HG03280 (cell line): ENCODE results near the gene NEK8.
"Not testable (repeated sequence)": the region's sequence is repeated elsewhere in the genome, so short reads cannot be mapped to it uniquely, and the experiment has no call there.

ENCODE experiments used
- ATAC-seq: cut with Tn5 transposase; IDR thresholded peaks from one replicate; pipeline ENCODE4 v1.9.1; 2021; ENCODE audit warnings: mild to moderate bottlenecking, moderate library complexity; ENCODE audit not compliant: unreplicated experiment

Gene NEK8

DNA sequence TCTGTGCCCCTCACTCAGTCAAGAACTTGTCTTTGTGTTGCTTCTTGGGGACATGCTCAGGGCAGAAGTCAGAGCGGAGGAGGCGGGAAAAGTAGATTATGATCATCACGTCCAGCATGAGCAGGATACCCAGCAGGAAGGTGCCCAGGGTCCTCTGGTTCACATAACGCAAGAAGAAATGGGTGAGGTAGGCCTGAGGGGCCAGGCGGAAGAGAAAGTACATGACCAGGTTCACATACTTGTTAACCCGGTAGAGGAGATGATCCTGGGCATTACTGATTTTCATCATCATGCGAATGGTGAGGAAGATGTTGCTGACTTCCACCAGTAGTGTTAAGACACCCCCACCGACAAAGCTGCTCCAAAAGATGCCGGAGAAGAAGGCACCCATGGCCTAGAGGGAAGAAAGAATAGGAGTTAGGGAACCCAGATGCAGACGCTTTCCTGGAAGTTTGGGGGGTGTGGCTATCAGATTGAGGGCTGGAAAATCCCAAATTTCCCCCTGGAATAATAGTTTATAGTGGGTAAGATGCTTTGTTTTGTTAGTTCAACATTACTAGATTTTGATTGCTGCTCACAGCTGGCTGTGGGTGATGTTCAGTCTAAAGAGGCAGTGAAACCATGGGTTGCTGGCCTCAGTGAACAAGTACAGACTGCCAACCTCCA lies 4.0 kb upstream of the NEK8 start:
- no peak for ATAC-seq

DNA sequence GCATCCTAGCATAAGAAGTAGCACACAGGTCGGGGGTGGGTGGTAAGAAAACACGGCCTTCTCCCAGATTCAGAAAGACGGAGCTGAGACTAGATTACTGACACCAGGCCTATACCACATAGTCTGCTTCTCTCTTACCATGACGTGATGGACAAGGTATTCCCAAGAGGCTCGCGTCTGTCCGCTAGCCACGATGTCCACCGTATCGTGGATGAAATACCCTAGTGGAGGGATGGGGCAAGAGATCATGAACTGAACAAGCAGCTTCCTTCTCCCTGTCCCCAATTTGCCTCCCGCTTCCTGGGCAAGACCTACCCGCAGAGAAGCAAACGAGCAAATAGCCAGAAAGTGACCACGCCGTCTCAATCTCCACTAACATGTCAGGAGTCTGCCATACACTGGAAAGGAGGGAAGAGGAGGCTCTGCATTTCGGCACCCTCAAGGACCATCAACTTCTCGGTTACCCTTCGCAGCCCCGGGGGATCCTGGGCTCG lies 3.4 kb upstream of the NEK8 start:
- ATAC-seq, result no peak

DNA sequence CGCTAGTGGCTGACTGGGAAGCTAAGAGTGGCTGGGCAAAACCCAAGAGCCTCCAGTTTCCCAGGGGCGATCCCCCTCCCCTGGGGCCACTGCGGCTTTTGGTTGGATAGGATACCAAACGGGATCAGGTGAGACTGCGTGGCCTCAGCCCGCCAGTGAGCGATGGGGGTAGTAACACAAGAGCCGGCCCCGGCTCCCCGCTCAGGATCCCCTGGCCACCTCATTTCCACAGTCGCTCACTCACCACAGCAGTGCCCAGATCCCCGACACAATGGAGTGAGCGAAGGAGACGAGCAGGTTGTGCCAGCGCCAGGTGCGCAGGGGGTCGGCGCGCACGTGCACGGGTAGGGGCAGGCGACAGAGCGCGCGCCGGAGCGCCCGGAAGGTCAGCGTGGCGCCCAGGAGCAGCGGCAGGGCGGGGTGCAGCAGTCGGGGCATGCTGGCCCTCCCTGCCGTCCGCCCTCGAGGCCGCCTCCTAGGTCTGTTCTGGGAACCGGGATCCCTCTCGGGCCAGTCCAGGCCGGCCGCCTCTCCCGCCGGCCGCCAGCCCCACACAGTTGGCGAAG lies 2.8 kb upstream of the NEK8 start:
- ATAC-seq, result peak; percentile 2

- peak; percentile 17 for ATAC-seq
These were observed 2.4 kb upstream of the NEK8 start, which contains the start of gene TLCD1 for GRCh38 chr17:28726226-28726626. Gene TLCD1, minus strand, starts transcription at chr17:28726233. Its CDS starts 136 bp downstream, at chr17:28726097.

GRCh38 chr17:28726627-28727491 lies 1.7 kb upstream of the NEK8 start:
- peak; percentile 40 for ATAC-seq

DNA sequence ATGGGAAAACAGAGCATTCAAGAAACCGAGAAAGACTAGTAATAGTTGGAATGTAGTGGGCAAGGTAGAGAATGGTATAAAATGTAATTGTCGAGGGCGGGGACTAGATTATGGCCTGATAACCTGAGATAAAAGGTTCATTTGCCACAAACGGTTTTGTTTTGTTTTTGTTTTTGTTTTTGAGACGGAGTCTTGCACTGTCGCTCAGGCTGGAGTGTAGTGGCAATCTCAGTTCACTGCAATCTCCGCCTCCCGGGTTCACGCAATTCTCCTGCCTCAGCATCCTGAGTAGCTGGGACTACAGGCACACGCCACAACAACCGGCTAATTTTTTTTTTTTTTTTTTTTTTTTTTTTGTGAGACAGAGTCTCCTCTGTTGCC lies 1.4 kb downstream of the NEK8 start:
- no peak for ATAC-seq

- no peak for ATAC-seq
These were observed 4.8 kb downstream of the NEK8 start for GRCh38 chr17:28733346-28733745.

DNA sequence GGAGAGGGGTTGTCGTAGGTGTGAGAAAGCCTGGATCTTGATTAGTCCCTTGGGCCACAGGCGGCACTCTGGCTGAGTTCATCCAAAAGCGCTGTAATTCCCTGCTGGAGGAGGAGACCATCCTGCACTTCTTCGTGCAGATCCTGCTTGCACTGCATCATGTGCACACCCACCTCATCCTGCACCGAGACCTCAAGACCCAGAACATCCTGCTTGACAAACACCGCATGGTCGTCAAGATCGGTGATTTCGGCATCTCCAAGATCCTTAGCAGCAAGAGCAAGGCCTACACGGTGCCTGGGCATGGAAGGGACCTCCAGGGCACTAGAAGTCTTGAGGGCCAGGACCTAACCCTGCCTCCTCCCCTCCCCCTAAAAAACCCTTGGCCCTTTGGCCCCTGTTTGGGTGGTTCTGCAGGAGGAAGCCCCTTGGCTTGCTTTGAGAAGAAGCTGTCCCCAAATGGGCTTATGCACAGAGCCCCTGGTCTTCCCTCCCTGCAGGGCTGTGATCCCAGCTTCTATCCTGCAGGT lies 6.2 kb downstream of the NEK8 start:
- ATAC-seq, result no peak

DNA sequence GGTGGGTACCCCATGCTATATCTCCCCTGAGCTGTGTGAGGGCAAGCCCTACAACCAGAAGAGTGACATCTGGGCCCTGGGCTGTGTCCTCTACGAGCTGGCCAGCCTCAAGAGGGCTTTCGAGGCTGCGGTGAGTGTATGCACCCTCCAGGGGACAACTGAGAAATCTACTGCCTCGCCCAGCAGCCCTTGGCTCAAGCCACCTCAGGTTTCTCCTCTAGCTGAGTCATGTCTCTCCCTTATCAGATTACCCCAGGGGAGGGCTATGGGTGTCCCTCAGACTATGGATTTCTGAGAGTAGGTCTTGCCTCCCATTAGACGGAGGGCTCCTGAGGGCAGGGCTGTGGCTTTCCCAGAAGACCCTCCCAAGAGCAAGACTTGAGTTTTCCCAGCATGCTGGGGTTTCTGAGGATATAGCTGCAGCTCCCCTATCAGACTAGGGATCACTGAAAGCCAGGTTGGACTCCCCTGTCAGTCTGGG lies 6.7 kb downstream of the NEK8 start:
- ATAC-seq, result no peak

DNA sequence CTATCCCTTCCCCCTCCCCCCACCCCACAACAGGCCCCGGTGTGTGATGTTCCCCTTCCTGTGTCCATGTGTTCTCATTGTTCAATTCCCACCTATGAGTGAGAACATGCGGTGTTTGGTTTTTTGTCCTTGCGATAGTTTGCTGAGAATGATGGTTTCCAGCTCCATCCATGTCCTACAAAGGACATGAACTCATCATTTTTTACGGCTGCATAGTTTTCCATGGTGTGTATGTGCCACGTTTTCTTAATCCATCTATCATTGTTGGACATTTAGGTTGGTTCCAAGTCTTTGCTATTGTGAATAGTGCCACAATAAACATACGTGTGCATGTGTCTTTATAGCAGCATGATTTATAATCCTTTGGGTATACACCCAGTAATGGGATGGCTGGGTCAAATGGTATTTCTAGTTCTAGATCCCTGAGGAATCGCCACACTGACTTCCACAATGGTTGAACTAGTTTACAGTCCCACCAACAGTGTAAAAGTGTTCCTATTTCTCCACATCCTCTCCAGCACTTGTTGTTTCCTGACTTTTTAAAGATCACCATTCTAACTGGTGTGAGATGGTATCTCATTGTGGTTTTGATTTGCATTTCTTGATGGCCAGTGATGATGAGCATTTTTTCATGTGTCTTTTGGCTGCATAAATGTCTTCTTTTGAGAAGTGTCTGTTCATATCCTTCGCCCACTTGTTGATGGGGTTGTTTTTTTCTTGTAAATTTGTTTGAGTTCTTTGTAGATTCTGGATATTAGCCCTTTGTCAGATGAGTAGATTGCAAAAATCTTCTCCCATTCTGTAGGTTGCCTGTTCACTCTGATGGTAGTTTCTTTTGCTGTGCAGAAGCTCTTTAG lies 7.6 kb downstream of the NEK8 start:
- ATAC-seq, result not testable (repeated sequence)

GRCh38 chr17:28737316-28737715 lies 8.7 kb downstream of the NEK8 start:
- no peak for ATAC-seq

DNA sequence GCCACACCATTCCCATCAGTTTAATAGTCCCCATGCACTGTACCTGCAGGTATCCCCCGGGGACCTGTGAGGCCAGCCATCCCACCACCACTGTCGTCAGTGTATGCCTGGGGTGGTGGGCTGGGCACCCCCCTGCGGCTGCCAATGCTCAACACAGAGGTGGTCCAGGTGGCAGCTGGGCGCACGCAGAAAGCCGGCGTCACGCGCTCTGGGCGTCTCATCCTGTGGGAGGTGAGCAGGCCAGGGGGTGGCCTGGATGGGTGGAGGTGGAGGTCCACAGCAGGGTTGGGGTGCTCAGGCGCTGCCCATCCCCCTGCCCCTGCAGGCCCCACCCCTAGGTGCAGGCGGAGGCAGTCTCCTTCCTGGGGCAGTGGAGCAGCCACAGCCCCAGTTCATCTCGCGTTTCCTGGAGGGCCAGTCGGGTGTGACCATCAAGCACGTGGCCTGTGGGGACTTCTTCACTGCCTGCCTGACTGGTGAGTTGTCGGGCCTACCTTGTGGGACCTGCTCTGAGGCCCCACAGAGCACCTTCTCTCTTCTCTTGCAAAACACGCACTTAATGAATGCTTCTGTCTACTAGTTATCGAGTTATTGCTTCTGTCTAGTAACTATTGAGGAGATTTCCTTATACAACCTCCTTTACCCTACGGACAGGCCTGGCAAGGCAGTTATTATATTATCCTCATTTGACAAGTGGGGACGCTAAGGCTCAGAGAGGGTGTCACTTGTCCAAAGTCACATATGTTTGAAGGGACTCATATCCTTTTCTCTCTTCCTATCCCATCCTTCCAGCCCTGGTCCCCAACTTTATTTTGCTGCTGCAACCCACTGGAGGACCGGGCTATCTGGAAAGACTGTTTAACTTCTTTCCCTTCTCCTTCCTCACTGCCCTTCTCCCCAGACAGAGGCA lies 9.4 kb downstream of the NEK8 start:
- ATAC-seq, result peak; percentile 62

DNA sequence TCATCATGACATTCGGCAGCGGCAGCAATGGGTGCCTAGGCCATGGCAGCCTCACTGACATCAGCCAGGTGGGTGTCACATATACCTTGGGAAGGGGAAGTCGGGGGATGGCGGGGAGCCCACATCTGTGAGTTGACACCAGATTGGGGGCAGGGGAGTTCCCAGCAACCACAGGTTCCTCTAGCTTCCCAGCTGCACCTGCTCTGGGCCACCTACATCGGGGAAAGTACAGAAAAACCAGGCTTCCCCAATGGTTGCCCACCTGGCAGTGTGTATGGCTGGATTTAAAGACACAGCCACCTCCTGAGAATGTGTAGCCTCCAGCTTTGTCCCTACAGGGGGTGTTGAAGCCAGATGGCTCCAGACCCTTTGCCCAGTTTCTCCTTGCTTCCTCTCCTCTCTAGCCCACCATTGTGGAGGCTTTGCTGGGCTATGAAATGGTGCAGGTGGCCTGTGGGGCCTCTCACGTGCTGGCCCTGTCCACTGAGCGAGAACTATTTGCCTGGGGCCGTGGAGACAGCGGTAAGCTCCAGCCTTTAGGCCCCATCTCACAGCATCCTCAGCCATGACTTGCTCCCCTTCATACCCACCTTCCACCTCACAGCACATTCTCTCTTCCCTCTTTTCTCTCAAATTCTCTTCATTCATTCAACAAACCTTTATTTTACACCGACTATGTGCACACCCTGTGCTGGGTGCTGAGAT lies 10.2 kb downstream of the NEK8 start:
- peak; percentile 32 for ATAC-seq

DNA sequence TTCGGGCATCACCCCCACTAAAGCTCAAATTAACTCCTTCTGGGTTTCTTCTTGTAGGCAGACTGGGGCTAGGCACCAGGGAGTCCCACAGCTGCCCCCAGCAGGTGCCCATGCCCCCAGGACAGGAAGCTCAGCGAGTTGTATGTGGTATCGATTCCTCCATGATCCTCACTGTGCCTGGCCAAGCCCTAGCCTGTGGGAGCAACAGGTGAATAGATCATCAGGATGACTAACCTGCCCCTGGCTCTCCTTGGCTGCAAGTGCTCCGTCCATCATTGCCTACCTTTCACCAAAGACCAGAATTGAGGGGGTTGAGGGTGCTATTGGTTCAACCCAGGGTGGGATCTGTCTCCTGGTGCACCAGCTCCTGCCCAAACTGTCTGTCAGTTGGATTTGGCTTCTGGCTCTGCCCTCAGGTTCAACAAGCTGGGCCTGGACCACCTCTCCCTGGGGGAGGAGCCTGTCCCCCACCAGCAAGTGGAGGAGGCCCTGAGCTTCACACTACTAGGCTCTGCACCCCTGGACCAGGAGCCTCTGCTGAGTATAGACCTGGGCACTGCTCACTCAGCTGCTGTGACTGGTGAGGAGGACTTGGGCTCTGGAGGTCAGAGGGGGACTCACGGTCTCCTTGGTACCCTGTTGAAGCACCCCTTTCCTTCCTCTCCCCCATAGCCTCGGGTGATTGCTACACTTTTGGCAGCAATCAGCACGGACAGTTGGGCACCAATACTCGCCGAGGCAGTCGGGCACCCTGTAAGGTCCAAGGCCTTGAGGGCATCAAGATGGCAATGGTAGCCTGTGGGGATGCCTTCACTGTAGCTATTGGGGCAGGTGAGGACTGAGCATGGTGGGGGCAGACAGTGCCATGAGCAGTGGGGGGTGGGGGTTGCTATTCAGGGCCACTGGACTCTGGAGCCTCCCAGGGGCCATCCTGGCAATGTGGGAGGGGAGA lies 12.1 kb downstream of the NEK8 start:
- ATAC-seq, result no peak

DNA sequence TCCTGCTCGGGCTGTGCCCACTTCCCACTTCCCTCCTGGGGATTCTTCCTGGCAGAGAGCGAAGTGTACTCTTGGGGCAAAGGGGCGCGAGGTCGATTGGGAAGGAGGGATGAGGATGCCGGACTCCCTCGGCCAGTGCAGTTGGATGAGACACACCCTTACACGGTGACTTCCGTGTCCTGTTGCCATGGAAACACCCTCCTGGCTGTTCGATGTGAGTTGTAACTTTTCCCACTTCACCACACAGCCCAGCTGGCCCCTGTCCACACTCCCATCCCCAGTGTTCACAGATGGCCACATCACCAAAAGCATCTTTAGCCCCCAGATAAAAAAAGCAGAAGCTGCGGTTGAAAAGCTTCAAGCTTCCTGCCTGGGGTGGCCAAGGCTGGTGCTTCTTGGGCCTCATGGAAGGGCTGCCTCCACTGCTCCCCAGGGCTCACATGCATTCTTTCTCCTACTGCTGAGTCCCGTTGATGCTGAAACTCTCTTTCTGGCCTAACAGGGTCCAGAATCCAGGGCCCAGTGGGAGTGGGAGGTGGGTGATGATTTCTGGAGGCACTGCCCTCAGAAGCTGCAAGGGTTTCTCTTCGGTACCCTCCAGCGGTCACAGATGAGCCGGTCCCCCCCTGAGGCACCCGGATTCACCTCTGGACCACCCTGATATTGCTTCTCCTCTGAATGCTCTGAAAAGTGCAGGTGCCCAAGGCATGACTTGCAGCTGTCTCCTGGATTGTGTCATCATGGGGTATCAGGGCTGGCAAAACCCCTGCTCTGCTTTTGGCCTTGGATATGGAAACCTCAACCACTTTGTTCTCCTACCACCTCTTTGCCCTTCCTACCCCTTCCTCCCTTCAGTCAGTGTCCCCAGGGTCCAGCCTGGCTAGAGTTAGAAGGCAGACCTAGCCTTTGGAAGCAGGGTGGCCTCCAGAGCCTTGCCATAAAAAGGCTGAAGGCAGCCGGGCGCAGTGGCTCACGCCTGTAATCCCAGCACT lies 13.1 kb downstream of the NEK8 start:
- no peak for ATAC-seq
